Stimulated activated CD8-positive, alpha-beta memory T cell treated with anti-CD3 and anti-CD28 coated beads, Interleukin-7, amount 100 ng/mL, for 48 hours (primary cell): ENCODE data around the gene CCDC12.

ENCODE experiments used
- DNase-seq, 2 donors: peaks; one replicate each; pipeline ENCODE4 v3.0.0-alpha.2; 2020; ENCODE audit warnings: low read depth in 1 of 2; ENCODE audit errors: extremely low read depth in 1 of 2

Gene CCDC12

GRCh38 chr3:46958467-46959160 is 17.9 kb downstream of the CCDC12 start:
- no peak for DNase-seq

DNA sequence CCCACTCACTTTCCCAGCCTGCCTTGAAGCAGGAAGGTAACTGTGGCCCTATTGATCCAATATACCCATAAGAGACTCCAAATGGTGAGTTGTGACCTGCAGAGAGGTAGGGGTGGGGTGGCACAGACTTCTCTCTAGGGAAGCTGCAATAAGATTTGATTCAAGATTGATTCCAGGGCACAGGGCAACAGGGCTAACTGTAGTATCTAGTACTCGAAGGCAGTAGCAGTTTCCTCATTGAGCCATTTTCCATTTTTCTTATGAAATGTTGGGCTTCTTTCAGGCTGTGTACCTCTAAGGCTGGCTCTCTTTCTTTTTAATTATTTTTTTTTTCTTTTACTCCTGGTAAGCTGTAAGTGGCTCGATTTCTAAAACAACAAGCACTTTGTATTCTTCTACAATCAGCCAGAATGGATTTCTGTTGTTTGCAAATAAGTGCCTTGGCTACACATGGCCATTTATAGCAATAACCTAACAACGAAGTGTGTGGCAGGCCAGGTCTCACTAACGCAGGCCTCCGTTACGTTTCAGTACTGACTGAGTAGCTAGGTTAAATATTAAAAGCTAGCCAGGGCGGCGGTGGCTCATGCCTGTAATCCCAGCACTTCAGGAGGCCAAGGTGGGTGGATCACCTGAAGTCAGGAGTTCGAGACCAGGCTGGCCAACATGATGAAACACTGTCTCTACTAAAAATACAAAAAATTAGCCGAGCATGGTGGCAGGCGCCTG is 19.3 kb downstream of the CCDC12 start:
- no peak for DNase-seq

- no peak for DNase-seq
These were observed 20.7 kb downstream of the CCDC12 start for GRCh38 chr3:46955801-46956259.

GRCh38 chr3:46955157-46955556 is 21.4 kb downstream of the CCDC12 start:
- DNase-seq = no peak

- no peak for DNase-seq
These were observed 22.4 kb downstream of the CCDC12 start for GRCh38 chr3:46954178-46954577.

DNA sequence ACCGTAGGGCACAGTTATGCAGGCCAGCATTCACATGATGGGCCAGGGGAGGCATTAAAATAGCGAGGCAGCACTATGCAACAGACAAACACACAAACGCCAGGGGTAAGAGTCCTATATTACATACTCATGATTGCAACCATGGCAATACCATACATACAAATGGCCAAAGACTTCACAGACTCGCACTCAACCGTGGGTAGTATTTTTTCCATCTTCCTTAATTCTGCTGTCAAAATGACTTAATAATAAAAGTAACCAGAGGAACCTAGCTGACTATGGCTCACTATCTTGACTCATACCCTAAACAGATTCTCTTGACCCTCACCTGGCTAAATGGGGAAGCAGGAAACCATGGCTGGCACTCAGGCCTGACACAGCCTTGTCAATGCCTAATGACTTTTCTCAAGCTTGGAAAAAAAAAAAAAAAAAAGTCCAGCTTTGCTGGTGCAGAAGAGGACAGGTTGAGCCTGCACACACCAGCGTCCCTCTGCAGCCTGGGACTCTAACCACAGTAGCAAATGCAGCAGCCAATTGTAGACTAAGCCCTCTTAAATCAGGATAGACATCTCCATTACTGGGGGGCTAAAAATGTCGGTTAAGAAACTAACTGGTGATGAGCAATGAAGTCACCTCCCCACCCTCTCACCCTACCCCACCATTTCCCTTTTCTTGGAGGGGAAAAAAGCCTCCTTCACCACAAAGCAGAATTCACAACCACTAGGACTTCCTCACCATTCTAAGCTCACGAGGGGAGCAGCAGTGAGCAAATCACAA is 23.1 kb downstream of the CCDC12 start:
- no peak for DNase-seq

- no peak for DNase-seq
These were observed 23.7 kb downstream of the CCDC12 start for GRCh38 chr3:46952813-46953212.

GRCh38 chr3:46950650-46951241 is 25.8 kb downstream of the CCDC12 start:
- DNase-seq = no peak

DNA sequence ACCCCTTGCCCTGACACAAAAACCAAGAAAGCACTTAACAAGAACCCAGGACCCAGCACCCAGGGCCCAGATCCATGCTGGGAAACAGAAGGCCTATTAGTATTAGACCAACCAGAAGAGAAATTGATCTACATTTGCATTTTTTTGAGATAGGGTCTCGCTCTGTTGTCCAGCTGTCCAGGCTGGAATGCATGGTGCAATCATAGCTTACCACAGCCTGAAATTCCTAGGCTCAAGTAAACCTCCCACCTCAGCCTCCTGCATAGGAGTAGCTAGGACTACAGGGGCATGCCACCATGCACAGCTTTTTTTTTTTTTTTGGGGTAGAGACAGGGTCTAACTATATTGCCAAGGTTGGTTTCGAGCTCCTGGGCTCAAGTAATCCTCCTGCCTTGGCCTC is 26.4 kb downstream of the CCDC12 start:
- DNase-seq = no peak

- DNase-seq = no peak
These were observed 27.5 kb downstream of the CCDC12 start for GRCh38 chr3:46948830-46949671.

GRCh38 chr3:46947981-46948791 is 28.4 kb downstream of the CCDC12 start:
- DNase-seq = peak in 1 of 2 donors; percentile 56

DNA sequence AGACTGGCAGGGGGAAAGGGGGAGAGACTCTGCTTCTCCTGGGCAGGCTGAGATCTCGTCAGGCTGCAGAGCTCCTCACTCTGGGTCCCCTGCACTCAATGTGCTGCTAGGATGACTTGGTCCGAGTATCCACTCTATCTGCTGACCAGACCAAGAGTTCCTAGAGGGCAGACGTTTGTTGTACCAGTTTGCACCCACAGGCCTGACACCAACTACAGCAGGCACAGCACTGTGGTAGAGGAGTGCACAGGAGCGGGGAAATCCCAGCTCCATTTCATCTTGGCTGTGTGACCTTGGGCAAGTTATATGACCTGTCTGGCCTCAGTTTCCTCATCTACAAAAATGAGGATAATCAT is 29.0 kb downstream of the CCDC12 start:
- DNase-seq = no peak

DNA sequence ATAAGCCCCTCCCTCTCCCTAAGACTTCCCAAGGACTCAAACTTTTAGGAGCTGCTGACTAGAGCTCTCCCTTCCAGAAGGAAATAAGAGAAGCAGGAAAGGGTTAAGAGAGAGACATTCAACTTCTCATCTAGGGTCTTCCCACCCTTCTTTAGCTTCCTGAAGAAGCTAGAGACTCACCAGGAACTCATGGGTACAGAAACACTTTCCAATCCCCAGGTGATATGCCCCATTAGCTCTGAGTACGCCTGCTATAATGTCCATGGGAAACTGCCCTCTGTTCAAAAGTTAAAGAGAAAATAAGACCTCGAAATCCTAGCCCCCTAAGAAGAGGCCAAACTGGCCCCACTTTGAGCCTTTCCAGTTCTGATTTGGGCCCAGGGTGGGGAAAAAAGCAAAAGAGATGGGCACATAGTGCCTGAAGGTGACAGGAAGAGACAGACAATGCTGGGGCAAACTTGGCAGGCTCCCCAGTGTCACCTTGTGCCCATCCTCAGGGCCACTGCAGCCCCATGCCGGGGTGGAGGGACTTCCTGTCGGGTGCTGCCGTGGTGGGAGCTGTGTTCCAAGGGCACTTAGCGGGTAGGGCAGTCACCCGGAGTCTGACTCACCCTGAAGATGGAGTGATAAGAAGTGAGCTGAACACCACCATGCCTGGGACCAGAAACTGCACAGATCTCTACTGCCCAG is 29.5 kb downstream of the CCDC12 start:
- peak in 1 of 2 donors; percentile 67 for DNase-seq

- DNase-seq = no peak
These were observed 30.1 kb downstream of the CCDC12 start for GRCh38 chr3:46946416-46946815.

GRCh38 chr3:46944191-46944590 is 32.4 kb downstream of the CCDC12 start:
- no peak for DNase-seq

DNA sequence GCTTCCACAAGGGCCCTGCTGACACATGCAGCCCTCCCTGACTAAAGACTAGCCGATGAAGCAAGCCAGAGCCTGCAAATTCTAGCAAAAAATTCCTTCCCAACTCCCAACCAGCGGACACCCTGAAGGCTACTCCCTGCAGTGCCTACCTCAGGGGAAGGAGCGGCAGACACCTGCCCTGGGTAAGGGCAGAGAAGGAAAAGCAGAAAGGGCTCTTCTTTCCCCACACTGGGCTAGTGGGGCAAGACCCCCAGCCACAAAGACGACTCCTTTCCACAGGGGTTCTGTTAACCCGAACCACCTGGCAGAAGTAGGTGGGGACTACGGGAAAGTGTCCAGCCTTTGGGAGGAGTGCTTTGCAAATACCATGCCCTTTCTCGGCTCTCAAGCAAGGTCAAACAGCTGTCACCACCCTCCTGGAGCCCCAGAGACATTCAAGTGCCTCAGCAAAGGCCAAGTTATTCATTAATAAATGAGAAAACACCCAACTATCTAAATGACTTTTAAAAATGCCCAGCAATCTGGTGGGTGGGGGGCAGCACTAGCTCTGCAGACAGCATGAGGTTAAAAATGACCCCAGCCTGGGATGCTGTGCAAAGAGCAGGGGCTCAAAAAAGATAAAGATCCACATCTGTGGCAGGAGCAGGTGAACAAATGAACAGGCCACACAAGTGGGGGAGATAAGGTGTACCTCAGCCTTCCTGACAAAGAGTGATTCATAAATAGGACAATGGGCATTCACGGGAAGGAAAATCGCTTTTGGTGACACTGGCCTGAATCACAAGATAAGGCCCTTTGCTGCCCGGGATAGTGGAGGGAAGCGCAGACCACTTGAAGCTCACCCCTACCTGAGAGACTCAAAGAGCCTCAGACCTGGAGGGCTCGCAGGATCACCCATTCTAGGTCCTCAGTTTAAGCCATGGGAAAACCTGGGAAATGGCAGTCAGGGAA is 33.0 kb downstream of the CCDC12 start:
- DNase-seq = no peak

- no peak for DNase-seq
These were observed 33.9 kb downstream of the CCDC12 start for GRCh38 chr3:46942481-46943236.
